Measurements from ENCODE around the gene FAR2.

DNA sequence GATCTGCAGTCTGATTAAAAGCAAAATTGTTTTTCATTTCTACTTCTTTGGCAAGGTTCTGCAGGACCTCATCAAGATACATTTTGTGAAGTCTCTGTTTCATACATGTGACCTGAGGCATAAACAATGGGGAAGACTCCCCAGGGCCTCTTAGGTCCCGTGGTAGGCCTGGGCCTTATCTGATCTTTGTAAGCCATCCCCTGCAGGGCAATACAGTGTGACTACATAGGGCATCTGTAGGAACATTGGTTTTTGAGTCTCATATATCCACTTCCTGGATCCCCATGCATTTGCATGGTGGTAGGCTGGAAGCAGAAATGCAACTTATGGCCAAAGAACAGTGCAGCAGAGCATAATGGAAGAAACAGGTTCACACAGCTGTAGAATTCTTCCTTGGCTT is 6.0 kb downstream of the FAR2 start:
- TF ChIP-seq, protein P1, sequence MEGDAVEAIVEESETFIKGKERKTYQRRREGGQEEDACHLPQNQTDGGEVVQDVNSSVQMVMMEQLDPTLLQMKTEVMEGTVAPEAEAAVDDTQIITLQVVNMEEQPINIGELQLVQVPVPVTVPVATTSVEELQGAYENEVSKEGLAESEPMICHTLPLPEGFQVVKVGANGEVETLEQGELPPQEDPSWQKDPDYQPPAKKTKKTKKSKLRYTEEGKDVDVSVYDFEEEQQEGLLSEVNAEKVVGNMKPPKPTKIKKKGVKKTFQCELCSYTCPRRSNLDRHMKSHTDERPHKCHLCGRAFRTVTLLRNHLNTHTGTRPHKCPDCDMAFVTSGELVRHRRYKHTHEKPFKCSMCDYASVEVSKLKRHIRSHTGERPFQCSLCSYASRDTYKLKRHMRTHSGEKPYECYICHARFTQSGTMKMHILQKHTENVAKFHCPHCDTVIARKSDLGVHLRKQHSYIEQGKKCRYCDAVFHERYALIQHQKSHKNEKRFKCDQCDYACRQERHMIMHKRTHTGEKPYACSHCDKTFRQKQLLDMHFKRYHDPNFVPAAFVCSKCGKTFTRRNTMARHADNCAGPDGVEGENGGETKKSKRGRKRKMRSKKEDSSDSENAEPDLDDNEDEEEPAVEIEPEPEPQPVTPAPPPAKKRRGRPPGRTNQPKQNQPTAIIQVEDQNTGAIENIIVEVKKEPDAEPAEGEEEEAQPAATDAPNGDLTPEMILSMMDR (IDR thresholded peaks at IDR 0.05; ENCODE audit: insufficient read depth, low read length, poor library complexity, severe bottlenecking), result no peak
- TF ChIP-seq EZH2phosphoT487 (conservative IDR thresholded peaks at IDR 0.05; ENCODE audit: low read length), result no peak

Measured in SU-DHL-6 (cell line).